ENCODE results near the gene TMEM236.

Gene TMEM236

DNA sequence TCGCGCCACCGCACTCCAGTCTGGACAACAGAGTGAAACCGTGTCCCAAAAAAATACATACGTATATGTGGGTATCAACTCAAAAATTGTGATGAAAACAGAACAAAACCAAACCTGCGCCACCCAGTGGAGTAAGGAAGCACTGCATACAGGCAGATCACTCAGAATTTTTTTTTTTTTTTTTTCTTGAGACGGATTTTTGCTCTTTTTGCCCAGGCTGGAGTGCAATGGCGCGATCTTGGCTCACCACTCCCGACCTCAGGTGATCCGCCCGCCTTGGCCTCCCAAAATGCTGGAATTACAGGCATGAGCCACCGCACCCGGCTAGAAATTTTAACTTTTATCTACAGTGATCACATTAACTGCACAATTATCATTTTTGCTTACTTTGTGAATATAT lies 9.1 kb upstream of the TMEM236 start:
- peak; percentile 69 for DNase-seq (ENCODE audit: low read depth)

DNA sequence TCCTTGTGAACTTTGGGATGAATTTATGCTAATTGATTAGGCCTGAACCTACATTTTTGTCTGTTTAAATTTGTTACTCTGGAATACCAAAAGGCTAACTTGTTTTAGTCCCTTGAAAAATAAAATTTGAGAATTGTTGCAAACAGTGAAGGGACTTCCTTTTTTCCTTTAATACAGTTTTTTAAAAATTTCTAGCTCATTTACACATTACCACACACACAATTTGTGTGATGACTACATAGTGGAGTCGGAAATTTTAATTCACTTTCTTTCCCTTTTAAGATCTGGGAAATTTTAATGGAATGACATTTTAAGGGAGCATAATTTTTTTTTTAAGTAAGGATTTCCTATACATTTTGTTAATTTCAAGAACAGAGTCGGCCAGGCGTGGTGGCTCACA lies 8.6 kb upstream of the TMEM236 start:
- no peak for DNase-seq (ENCODE audit: low read depth)

DNA sequence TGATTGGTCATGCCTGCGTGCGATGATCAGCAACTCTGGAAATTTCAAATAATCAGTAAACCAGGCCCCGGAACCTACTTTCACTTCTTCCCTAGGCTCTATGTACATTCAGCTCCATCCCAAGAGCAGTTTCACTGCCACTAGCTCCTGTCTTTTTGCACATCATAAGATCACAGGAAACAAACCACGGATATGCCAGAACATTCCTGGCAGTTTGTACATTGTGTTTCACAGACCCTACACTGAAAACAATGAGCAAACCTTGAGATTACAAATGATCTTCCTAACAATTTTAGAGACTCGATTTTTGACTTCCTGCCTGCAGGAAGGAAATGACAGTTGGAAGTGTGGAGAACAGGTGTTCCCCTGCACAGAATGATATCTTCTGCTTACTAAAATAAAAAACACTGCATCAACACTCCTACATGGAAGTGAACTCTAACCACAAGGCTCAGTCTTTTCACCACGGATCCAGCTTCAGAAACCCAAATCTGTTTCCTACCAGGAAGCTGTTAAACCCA lies 7.6 kb upstream of the TMEM236 start:
- DNase-seq (ENCODE audit: low read depth): no peak

DNA sequence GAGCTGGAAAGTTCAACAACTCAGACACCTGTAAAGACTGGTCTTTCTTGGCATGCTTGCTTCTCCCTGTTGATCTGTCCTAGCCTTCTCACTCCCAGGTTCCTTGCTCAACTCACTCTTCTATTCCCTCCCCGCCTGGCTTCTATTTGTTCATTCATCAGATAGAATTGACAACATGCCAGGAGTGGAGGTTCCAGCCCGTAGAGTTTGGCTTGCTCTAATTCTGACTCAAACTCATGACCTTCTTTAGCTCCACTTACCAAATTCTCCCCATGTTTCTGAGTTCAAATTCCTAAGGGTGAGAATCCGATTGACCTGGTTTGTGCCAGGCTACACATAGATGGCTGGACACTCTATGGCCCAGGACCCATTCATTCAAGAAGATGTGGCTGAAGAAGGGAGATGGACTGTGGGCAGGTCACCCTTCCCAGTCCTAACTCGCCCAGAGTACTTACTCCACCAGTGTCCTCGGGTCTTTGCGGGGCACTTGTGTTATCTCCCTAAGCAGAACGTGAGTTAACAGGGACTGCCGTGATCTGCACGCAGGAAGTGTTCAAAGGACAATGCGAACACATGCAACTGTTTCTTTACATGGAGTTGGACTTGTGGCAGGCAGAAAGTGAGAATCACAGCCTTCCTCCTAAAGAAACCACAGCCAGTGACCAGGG lies 4.0 kb upstream of the TMEM236 start:
- no peak for DNase-seq (ENCODE audit: low read depth)

DNA sequence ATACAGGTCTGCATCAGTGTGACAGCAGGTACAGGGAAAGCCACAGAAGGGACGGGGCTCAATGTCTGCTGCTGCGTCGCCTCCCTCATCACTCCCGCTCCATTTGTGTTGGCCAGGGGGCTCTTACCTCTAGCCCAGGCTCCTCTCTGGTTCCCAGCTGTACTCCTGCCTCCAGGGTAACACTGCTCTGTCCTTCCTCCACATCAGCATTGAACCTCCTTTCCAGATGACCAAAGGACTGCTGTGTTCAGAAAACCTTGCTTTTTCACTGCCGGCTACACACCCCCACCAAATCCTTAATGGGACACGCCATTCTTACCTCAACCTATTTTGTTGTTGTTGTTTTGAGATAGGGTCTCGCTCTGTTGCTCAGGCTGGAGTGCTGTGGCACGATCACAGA lies 2.1 kb upstream of the TMEM236 start:
- DNase-seq (ENCODE audit: low read depth): no peak

DNA sequence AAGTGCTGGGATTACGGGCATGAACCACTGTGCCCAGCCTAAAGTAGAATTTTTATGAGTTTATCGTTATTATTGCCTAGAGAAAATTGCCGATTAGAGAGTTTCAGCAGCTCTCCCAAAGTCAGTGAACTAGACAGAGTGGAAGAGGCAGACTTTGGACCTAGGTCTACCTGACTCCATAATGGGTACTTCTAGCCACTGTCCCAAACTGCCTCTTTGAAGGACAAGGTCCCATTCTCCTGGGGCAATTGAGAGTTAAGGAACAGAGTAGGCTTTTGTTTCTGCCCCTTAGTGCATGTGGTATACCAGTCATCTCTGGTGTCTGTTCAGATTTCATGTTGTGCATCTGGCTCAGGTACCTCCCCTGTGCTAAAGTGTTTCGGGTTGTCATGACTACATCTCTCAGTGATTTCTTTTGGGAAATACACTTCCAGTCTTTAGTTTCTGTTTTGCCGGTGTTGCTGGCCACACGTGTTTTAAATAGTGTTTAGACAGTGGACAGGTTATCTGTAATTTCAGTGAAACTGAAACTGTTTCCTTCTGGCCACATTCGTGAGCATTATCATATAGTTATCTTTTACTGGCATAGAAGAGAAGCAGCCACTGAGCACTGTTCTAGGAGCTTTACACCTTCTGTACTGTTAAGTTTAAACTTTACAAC lies 4.7 kb downstream of the TMEM236 start:
- DNase-seq (ENCODE audit: low read depth): no peak

DNA sequence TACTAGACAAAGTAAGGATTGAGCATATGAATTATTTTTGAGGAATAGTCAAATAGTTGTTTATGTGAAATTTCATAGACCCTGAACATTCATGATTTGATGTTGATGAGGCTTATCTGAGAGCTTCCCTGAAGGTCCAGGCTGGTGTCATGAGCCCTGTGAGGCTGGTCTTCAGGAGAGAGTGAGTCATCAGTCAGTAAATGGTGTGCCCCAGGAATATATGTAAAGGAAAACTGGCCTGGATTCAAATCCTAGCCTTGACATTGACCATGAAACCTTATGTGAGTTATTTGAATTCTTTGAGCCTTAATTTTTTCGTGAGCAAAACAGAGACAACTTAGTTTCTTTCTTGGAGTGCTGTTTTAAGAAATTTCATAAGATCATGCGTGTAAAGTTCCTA lies 6.2 kb downstream of the TMEM236 start:
- peak; percentile 36 for DNase-seq (ENCODE audit: low read depth)

DNA sequence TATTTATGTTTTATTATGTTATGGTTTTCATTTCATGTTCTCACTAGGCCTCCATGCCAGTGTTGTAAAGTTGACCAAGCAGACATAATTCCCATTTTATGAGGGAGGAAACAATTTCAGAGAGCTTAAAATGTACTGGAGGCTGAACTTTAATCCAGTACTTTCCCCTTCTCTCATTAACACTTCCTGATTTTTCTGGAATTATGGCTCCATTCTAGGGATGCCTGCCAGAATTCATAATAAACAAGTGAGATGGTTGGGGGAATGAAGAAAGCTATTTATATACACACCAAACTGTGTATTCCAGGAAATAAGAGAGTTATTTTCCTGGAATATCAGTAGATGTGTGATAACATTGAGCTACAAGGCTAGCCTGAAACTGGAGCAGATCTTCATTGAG lies 6.9 kb downstream of the TMEM236 start:
- DNase-seq (ENCODE audit: low read depth): no peak

DNA sequence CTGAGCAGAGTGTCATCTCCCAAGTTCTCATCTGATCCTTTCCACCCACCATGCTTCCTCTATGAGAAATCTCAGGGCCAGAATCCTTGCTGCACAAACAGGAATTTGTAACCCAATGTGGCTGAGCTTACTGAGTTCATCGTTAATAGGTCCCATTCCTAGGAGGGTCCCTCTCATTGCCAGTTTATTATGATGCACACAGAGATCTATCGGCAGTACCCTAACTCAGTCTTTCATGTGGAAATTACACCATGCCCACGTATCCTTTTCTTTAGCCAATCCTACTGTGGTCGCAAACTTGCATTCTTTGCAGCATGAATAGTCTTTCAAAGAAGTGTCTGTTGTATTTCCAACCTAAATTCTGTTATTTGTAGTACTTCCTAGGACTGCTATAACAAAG lies 12.1 kb downstream of the TMEM236 start:
- DNase-seq (ENCODE audit: low read depth): no peak

DNA sequence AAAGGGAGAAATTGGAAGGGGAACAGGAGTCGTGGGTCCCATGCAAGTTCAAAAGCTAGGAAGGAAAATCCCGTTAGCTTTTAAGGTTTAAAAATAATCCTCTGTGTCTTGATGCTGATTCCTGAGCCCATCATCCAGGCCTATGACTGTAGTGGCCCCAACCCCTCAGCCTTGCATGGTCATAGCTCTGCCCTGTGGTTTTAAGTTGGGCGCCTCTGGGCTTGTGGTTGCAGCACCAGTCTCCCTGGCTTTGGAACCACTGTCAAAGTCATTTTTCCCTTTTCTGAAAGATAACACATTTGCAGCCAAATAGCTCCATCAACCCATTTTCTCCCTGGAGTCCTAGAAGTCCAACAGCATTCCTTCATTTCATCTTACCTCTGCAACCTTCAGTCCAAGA lies 13.6 kb downstream of the TMEM236 start:
- no peak for DNase-seq (ENCODE audit: low read depth)

DNA sequence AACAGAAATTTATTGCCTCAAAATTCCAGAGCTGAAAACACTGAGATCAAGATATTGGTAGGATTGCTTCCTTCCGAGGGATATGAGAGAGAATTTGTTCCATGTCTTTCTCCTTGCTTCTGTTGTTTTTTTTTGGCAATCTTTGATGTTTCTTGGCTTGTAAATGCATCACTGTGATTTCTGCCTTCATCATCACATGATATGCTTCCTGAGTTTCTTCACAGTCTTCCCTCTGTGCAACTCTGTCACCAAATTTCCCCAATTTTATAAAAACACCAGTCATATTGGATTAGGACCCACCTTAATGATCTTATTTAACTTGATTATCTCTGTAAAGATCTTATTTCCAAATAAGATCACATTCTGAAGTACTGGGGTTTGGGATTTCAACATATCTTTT lies 14.7 kb downstream of the TMEM236 start:
- DNase-seq (ENCODE audit: low read depth): no peak

DNA sequence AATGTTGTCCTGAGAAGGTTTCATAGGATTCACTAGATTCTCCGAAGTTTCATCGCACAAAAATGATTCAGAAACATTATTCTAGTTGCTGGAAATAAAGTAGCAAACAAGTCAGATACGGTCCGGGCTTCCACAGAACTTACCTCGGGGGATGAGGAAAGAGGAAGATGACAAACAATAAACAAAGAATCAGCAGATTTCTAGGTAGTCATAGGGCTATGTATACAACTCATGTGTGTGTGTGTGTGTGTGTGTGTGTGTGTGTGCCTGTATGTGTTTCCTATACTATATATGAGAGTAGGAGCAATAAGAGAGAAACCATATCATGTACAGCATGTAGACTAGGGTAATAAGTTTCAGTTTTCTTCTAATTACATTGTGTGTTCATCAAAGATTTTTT lies 16.5 kb downstream of the TMEM236 start:
- DNase-seq (ENCODE audit: low read depth): peak; percentile 54

DNA sequence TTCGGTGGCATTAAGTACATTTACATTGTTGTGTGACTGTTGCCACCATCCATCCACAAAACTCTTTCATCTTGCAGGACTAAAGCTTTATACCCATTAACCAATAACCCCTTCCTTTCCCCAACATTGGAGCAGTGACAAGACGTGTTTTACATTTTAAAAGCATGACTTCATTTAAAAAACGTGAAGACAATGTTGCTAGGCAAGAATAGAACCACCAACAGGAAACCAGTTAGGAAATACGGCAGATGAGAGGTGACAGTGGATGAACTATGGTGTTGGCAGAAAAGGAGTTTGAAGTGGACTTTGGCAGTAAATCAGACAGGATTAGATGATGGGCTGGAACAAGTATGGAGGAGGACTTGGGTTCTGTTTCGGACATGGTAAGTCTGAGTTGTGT lies 17.0 kb downstream of the TMEM236 start:
- DNase-seq (ENCODE audit: low read depth): peak; percentile 48

DNA sequence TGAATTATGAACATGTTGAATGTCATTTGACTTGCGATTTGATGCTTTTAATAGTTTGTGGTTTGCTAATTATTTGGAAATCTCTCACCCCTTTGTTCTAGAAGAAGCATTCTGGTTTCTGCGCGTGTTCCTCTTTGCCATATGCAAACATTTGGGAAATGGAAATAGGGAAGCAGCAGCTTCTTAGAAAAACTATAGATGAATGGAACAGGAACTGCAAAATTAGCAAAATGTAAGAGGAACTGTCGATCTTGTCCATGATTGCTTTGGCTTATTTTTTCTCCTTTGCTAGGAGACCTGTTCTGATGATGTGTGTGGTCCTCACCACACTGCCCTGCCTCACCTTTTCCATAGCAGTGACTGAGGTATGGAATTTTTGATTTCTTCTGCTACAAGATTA lies 19.0 kb downstream of the TMEM236 start:
- no peak for DNase-seq (ENCODE audit: low read depth)

DNA sequence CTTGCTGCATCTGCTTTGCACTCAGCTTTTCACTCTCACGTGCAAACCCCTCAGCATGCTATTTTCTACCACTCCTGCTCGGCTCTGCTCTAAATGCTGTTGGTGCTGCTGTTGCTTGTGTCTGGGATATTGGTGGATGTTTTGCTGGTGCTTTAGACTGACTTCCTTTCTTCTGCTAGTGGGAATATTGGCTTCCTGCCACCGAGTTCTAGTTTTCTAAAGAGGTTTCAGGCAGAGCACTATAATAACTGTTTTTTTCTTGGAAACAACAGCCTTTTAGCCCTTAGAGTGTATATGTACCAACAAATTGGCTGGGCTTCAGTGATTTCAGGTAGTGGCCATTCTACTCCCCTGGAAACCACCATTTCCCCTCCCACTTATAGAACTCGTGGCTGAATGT lies 27.8 kb downstream of the TMEM236 start:
- DNase-seq (ENCODE audit: low read depth): no peak

DNA sequence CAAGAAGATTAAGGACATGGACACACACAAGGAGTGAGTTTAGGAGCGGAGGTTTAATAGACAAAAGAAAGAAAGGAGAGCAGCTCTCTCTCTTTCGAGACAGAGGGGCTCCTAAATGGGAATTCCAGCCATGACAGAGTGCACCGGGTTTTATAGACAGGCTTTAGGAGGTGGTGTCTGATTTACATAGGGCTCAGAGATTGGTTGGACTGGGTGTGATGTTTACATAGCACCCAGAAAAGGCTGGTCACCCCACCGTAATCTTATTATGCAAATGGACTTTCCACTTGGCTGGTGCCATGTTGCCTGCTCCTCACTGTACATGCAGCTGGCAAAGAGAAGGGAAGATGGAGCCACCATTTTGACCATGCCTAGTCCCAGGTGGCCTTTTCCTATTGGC lies 28.7 kb downstream of the TMEM236 start:
- DNase-seq (ENCODE audit: low read depth): no peak

DNA sequence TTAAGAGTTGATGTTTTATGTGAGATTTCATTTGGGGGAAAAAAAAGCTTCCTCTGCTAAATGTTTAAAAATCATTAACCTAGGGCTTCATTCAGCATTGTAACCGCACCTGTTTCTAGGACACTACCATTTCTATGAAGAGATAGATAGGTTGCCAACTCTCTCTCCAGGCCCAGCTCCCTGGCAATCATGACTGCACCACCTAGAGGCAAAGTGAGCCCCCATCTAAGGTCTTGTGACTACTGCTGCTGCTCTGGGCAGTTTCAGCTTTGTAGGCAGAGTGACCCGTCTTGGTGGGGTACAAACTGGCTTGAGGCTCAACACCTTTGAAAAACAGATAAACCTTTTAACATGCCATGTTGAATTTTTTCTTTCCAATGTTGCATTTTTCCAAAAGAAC lies 29.9 kb downstream of the TMEM236 start:
- DNase-seq (ENCODE audit: low read depth): no peak

DNA sequence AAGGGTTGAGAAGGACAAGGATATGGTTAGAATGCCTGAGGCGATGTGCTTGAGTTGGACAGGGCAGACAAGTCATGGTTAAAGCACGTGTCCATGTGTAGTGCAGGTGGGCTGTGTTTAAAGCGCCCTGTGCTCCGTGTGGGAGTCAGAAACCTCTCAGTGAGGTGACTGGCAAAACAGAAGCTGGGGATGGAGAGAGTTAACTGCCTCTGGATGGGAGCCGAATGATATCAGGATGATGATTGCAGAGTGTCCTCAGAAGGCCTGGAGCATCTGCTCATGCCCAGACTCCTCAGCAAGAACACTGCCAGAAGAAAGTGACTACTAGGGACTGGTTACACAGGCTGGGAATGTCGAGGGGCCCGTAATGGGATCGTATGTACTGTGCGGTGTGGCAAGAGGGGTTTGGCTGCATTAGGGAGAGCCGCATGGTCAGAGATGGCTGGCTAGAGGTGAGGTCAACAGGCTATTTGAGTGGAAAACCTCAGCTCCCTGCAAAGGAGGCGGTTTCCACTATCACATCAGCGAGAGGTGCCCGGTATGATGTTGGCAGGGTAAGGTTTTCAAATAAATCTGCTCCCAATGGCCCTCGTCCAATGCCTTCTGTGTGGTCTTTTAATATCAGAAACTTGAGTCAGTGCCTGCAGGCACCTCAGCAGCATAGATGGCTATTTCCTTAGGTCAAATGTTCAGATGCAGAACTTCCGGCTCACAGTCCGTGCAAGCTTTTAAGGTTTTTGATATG lies 31.1 kb downstream of the TMEM236 start:
- DNase-seq (ENCODE audit: low read depth): peak; percentile 94

DNA sequence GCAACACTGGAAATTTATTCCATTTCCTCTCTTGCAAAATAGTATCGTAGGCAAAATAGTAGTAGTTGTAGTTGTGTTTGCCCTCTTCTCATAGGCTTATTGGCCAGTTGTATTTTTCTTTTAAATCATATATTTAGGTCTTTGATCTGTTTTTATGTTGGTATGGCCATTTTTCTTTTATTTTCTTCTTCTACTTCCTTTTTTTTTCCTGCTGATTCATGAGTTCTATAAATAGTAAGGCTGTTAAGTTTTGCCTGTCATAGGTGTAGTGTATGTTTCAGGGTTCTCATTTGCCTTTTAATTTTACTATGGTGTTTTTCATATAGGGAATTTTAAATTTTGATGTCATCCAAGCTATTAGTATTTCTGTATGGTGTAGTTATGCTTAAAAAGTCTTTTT lies 31.8 kb downstream of the TMEM236 start:
- peak; percentile 33 for DNase-seq (ENCODE audit: low read depth)

DNA sequence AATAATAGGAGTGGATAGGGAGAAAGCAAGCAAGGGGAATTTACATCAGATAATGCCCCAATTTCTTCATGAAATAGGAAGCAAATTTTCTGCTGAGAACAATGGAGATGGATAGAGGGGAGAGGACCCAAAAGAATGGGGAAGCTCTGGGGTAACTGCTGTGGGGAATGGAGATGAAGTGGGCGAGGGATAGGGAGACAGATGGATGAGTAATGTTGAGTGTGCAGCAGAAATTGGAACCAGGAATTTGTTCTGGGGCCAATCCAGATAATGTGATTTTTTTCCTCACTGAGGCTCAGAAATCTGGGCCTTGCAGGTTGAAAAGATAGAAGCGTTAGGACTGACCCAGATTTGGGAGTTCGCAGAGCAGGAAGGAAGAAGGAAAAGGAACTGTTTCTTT lies 32.7 kb downstream of the TMEM236 start:
- DNase-seq (ENCODE audit: low read depth): peak; percentile 79

DNA sequence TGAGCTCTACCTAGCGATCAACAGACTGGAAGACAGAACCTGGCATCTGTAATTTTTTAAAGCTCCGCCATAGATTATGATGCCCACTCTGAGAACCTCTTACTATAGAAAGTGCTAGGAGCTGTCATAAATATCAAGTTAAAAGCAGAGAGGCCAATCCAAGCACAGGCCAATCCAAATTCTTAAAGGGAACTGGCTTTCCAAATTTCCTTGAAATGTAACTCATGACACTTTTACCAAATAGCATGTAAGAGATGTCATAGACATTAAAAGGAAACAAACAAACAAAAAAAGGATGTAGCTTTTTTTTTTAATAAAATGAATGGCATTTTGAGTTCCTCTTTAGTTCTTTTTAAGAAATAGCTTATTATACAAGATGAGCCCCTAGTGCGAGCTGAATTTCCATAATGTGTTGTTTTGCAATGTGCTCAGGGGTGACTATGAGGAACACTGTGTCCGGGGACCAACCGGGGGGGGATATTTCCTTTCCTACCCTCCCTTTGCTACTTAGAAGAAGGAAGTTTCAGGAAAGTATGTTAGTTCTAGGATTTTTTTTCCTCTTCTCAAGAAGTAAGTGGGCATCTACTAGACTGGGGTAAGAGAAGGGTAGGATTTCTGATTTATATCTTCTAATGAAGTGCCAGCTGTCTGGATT lies 33.4 kb downstream of the TMEM236 start:
- DNase-seq (ENCODE audit: low read depth): no peak

DNA sequence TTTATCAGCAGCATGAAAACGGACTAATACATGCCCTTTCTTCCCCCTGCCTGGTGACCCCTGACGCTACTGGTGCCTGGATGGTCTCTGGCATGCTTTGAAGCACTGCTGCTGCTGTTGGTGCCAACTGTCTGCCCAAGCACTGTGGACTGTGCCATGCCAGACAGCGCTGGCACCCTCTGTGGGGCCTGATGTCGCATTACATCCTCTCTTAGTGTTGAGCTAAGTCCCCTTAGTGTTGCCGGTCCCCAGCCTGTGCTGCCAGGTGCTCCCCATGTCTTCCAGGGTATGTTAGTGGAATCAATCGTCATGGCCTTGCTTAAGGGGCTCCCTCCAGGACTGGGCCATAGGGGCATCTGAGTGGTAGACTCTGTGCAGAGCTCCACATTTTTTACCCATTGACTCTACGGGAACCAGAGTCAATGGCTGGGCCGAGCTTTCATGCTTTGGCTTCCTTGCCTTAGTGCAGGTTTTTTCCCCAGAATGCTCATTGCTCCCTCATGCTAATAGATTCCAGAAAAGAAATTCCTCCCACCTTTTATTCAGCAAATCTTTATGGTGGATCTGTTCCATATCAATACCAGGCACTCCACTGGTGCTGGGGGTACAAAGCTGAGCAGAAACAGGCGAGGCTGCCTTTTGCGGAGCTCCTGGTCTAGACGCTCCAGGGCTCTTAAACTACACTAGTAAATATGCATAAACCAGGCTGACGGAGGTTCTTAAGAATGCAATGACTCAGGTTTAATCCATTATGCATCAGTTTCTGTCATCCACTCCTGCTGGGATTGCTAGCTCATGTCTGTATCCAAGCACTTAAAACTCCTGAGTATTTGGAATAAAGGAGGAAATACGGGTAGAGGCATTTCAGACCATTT lies 35.3 kb downstream of the TMEM236 start:
- DNase-seq (ENCODE audit: low read depth): peak; percentile 99
